GM21619 (cell line): ENCODE measurements around the gene APIP.
A peak's percentile ranks its signal among the peaks of the same experiment; 100 is the strongest.

Experiments
- ATAC-seq: cut with Tn5 transposase; IDR thresholded peaks from one replicate; pipeline ENCODE4 v1.9.1; 2021; ENCODE audit not compliant: unreplicated experiment

APIP gene

DNA sequence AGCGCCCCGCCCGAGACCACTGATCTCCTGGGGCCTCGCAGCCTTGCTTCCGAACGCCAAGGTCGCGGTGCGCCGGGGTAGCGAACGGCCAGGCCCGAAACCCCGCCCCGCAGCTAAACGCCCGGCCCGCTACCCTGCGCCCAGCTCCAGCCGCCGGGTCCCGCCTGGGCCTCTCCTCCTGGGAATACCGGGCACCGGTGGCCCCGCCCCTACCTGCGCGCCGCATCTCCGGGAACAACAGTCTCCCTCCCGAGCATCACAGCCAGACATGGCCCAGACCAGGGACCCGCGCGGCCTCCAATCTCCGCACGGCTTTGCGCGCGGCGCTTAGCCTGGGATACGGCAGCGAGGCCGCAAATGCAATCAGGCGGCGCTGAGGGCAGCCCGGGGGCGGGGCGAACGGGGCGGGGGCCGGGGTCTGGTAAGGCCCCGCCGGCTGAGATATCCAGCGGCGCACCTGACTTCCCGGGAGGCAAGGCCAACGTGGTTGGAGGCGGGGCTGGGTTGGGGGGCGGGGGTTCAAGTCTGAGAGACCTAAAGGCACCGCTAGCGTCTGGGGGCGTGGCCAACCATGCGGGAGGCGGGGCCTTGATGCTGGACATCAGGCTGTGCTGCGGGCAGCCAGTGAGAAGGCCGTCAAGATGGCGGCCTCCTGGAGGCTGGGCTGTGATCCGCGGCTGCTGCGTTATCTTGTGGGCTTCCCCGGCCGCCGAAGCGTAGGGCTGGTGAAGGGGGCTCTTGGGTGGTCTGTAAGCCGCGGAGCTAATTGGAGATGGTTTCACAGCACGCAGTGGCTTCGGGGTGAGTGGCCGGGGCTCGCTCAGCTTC is at the start of gene APIP, which contains the start of gene PDHX:
APIP (minus strand) TSS at position 365 of the 828 bp plus-strand sequence; CDS start at position 270, 95 bp downstream.
PDHX (plus strand) TSS at position 604 of the 828 bp plus-strand sequence; CDS start at position 642, 38 bp downstream.
- peak; percentile 93 for ATAC-seq

- ATAC-seq, result no peak
Observed at GRCh38 chr11:34964610-34965331, 48.6 kb upstream of the APIP start.

GRCh38 chr11:34963351-34963750 is 47.2 kb upstream of the APIP start:
- ATAC-seq, result no peak

GRCh38 chr11:34962034-34962433 is 45.9 kb upstream of the APIP start:
- no peak for ATAC-seq

GRCh38 chr11:34960277-34960676 is 44.1 kb upstream of the APIP start:
- no peak for ATAC-seq

GRCh38 chr11:34959770-34960169 is 43.6 kb upstream of the APIP start:
- ATAC-seq, result no peak

GRCh38 chr11:34957606-34958005 is 41.4 kb upstream of the APIP start:
- no peak for ATAC-seq

DNA sequence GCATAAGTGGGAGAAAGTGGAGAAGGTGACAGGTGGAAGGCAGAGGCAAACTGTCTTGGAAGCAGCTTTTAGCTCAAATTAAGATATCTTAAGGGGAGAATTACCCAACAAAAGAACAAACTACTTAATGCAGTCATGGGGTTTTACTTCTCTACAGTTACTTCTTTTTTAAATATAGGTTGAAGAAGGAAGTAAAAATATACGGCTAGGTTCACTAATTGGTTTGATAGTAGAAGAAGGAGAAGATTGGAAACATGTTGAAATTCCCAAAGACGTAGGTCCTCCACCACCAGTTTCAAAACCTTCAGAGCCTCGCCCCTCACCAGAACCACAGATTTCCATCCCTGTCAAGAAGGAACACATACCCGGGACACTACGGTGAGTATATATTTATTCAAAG is 41.0 kb upstream of the APIP start:
- no peak for ATAC-seq

GRCh38 chr11:34953955-34954354 is 37.8 kb upstream of the APIP start:
- no peak for ATAC-seq

DNA sequence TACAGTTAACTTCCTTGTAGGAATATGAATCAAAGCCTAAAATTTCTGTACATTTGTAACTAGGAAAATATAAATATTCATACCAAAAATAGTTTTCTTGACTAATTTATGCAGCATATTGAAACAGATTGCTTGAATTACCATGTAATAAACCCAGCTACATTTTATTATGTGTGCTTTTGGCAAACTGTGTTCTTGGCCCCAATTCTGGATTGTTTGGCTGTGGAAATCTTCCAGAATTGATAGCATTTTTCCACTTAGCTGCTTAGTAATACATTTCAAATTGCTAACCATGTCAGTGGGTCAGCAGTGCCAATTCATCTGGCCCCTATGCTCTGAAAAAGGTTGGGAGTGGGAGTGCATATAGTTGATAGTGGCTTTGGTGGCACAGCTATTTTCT is 32.5 kb upstream of the APIP start:
- no peak for ATAC-seq

GRCh38 chr11:34944692-34945091 is 28.5 kb upstream of the APIP start:
- ATAC-seq, result no peak

- no peak for ATAC-seq
Observed at GRCh38 chr11:34941688-34942087, 25.5 kb upstream of the APIP start.

GRCh38 chr11:34940026-34940677 is 24.0 kb upstream of the APIP start:
- no peak for ATAC-seq

- no peak for ATAC-seq
Observed at GRCh38 chr11:34938611-34939010, 22.4 kb upstream of the APIP start.

DNA sequence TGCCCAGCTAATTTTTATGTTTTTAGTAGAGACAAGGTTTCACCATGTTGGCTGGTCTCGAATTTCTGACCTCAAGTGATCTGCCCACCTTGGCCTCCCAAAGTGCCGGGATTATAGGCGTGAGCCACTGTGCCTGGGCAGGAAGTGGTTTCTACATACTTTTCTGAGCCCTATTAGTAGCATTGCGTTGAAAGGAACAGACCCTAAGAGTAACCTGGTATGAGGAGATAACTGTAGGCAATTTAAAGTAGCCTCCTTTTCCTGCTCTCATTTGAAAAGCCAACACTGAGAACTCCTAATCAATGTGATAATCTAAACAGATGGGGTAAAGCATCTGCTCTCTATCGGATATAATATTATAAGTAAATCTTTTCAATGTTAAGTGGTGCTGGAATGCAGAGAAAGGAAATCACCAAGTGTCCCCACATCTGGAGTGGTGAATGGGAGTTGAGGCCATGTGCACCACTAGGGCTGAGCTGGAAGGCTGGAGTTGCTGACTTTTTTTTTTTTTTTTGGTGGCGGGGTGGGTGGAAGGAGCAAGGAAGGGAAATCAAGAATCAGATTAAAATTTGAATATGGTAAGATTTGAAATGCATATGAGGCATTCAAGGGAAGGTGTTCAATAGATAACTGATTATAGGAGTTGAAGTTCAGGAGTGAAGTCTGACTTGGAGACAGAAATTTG is 20.9 kb upstream of the APIP start:
- no peak for ATAC-seq

- ATAC-seq, result no peak
Observed at GRCh38 chr11:34929794-34930763, 13.9 kb upstream of the APIP start.

- no peak for ATAC-seq
Observed at GRCh38 chr11:34928960-34929680, 12.9 kb upstream of the APIP start.

DNA sequence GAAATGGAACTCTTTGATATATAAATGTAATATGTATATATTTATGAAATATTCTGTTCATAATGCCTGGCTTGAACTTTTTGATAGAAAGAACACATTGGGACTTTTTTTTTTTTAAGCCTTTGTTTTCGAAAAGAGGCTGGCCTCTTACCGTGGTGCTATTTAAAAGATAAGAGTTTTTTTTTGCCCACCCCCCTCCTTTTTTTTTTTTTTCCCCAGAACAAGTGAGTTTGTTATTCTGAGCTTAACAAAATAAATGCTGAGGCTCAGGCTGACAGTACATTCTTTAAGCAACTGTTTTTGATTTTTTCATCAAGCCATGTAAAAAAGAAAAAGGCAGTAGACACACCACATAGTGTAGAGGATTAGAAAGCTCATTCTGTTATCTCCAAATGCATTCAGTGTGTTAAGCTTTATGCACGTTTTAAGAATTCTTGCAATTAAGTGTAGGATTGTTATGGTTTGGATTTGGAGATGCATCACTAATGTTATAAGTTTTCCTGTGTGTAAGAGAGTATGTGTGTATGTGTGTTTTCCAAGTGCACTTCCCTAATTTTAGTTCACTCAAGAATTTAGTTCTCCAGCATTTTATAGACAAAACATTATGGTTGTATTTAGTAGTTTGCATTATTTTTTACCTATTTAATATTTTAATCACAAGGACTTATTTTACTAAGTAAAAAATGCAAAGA is 12.2 kb upstream of the APIP start:
- ATAC-seq, result no peak

- no peak for ATAC-seq
Observed at GRCh38 chr11:34926831-34927132, 10.6 kb upstream of the APIP start.
